Bronchial epithelial cell (primary cell): ENCODE measurements around the gene FAM107B. TPM values are rescaled to one million over a fixed set of nuclear protein-coding genes. Genes with fewer than 3 reads are reported as not detected.
A peak's percentile ranks its signal among the peaks of the same experiment; 100 is the strongest.

ENCODE experiments used
- DNase-seq: peaks from one replicate; pipeline ENCODE4 v3.0.0-alpha.2; 2010; ENCODE audit warnings: low read depth
- FAIRE-seq: peaks from 2 replicates; lab custom pipeline; 2011; peaks lifted over from hg19 to GRCh38; lab: Jason Lieb, UNC
- H3K27me3 ChIP-seq: 2 replicates; pipeline ENCODE4 v1.5.1; 2011; ENCODE audit warnings: low read length; ENCODE audit not compliant: control insufficient read depth, insufficient read depth
- H3K36me3 ChIP-seq: 2 replicates; pipeline ENCODE4 v1.5.1; 2011; ENCODE audit warnings: low read length; ENCODE audit not compliant: control insufficient read depth, insufficient read depth
- H3K4me3 ChIP-seq: 2 replicates; pipeline ENCODE4 v1.5.1; 2011; ENCODE audit warnings: mild to moderate bottlenecking, low read depth, low read length, control low read depth
- total RNA-seq: library from RNA; depleted of rRNA; stranded (reverse); fragments of >200 nt; gene quantifications from 2 replicates; pipeline ENCODE4 v1.2.1, GENCODE V29; 2014
- TF ChIP-seq, protein P1 (sequence below): IDR thresholded peaks from 2 replicates; pipeline ENCODE4 v1.5.1; 2011; ENCODE audit warnings: mild to moderate bottlenecking, moderate library complexity, low read length, control low read depth, inconsistent platforms; ENCODE audit not compliant: insufficient read depth, severe bottlenecking

Gene FAM107B
- total RNA-seq, 1 donor from 2014 or later: 18.7 TPM

DNA sequence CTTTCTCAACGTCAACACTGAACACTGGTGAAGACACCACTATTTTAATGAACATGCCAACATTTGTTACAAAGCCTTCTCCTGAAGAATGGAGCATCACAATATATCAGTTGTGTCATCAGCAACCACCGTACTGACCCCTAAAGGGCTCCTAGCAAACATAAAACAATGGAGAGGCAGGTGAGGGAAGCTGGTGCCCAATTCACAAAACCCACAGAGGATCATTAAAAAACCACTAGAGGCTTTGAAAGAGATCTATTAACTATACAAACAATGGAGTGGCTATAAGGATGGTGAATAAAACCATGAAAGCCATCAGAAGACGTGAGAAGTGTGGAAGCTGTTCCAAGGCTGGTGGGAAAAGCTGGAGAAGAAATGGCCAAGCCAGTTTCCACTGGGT, 150.8 kb downstream of the FAM107B start:
- DNase-seq (no peak), FAIRE-seq (no peak)
- no peak overlapping the region for H3K4me3 ChIP-seq
- H3K27me3 ChIP-seq: no peaks in the 10 kb centered on the region
- H3K36me3 ChIP-seq: no peaks in the 10 kb centered on the region
- TF ChIP-seq, protein P1, sequence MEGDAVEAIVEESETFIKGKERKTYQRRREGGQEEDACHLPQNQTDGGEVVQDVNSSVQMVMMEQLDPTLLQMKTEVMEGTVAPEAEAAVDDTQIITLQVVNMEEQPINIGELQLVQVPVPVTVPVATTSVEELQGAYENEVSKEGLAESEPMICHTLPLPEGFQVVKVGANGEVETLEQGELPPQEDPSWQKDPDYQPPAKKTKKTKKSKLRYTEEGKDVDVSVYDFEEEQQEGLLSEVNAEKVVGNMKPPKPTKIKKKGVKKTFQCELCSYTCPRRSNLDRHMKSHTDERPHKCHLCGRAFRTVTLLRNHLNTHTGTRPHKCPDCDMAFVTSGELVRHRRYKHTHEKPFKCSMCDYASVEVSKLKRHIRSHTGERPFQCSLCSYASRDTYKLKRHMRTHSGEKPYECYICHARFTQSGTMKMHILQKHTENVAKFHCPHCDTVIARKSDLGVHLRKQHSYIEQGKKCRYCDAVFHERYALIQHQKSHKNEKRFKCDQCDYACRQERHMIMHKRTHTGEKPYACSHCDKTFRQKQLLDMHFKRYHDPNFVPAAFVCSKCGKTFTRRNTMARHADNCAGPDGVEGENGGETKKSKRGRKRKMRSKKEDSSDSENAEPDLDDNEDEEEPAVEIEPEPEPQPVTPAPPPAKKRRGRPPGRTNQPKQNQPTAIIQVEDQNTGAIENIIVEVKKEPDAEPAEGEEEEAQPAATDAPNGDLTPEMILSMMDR: no peak

DNA sequence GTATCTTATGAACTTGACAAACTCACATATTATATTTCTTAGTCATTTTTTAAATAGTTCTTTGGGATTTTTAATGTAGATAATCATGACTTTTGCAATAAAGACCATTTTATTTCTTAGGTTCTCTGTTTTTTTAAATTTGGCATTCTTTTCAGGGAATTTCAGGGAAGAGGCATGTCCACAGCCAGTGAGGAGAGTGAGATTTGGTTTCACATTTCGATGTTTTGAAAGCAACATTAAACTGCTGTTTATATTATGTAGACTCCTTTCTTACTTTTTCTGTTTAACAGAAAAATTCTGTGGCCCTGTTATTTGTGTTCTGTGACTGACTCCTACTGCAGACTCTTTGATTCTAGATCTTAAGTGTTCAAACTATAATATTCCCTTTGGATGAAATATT, 153.7 kb downstream of the FAM107B start:
- FAIRE-seq: no peak
- DNase-seq: no peak
- TF ChIP-seq, protein P1: no peak
- Histone ChIP-seq H3K36me3 (no peaks in the 10 kb centered on the region), H3K27me3 (no peaks in the 10 kb centered on the region), H3K4me3 (no peak overlapping the region)

DNA sequence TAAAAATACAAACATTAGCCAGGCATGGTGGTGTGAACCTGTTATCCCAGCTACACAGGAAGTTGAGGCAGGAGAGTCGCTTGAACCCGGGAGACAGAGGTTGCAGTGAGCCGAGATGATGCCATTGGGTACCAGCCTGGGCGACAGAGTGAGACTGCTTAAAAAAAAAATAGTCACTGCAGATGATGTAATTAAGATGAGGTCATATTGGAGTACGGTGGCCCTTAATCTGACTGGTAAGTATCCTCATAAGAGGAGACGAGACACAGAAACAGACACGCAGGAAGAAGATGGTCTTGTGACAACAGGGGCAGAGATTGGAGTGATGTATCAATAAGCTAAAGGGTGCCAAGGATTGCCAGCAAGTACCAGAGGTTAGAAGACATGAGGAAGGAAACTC, 156.0 kb downstream of the FAM107B start:
- DNase-seq: no peak
- no peak for FAIRE-seq
- Histone ChIP-seq H3K27me3 (no peaks in the 10 kb centered on the region), H3K4me3 (no peak overlapping the region), H3K36me3 (no peaks in the 10 kb centered on the region)
- TF ChIP-seq, protein P1: no peak

DNA sequence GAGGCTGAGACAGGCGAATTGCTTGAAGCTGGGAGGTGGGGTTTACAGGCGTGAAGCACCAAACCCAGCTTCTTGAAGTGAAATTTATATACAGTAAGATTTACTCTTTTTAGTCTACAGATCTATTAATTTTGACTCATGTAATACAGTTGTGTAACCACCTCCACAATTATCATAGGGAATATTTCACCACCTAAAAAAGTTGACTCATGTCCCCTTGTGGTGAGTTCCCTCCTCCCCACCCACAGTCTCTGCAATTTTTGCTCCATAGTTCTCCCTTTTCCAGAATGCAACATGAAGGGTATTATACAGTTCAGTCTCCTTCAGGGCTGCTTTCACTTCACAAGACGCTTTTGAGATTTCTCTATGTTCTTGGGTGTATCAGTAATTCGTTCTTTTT, 156.8 kb downstream of the FAM107B start:
- Histone ChIP-seq H3K27me3 (no peaks in the 10 kb centered on the region), H3K4me3 (no peak overlapping the region), H3K36me3 (no peaks in the 10 kb centered on the region)
- FAIRE-seq (no peak), DNase-seq (peak; percentile 87)
- TF ChIP-seq, protein P1: peak; percentile 17

DNA sequence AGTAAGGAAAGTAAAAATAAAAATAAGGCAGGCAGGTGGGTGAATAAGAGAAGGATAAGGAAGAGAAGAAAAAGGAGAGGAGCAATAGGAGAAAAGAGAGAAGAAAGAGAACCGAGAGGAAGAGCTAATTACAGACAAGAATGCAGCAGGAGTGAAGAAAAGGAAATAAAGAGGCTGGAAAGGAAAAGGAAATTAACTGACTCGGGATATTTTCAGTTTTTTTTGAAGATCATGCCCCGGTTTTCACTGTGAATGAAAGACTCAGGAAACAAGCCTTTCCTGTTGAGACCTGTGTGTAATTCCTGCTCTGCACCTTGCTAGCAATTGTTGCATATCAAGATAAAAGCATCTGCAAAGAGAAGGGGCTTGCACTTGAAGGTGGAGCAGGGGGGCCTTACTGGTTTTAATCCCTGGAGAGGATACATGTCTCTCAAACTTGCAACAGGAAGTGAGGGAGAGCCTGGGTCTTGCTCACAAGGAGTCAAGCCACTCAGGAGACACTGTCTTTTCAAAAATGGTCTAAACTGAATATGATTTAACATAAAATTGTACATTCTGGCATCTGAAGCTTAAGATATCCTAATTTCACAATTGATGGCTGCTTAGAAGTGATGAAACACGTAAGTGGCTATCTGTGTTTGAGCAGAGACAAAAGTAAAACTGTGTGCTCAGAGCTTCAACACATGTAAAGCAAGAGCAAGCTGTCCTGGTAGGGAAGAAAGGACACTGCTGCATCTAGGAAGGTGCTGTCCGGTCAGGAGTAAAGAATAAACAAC, 157.6 kb downstream of the FAM107B start:
- H3K27me3 ChIP-seq: no peaks in the 10 kb centered on the region

More for the DNA sequence above, 157.6 kb downstream of the FAM107B start:
- Histone ChIP-seq H3K36me3 (no peaks in the 10 kb centered on the region), H3K4me3 (no peak overlapping the region)
- TF ChIP-seq, protein P1: no peak
- DNase-seq: peak; percentile 21
- FAIRE-seq: no peak
